Astrocyte of the spinal cord (primary cell): ENCODE results near the gene PALLD.

Experiments used
- DNase-seq: peaks from one replicate; pipeline ENCODE4 v3.0.0; 2011; ENCODE audit warnings: low read depth, low spot score
- H3K4me3 ChIP-seq: 2 replicates; pipeline ENCODE4 v1.5.1; 2011; ENCODE audit warnings: low read depth, mild to moderate bottlenecking, low read length, moderate library complexity
- in situ Hi-C: cut with HindIII; loops from 2 replicates; pipeline ENCODE4 v1.10.0; 2017; ENCODE audit warnings: low sequenced_read_pairs
- TF ChIP-seq, protein P1 (sequence below): IDR thresholded peaks from 2 replicates; pipeline ENCODE4 v1.5.1; 2012; ENCODE audit warnings: low read depth, mild to moderate bottlenecking, low read length, inconsistent platforms

The PALLD gene

DNA sequence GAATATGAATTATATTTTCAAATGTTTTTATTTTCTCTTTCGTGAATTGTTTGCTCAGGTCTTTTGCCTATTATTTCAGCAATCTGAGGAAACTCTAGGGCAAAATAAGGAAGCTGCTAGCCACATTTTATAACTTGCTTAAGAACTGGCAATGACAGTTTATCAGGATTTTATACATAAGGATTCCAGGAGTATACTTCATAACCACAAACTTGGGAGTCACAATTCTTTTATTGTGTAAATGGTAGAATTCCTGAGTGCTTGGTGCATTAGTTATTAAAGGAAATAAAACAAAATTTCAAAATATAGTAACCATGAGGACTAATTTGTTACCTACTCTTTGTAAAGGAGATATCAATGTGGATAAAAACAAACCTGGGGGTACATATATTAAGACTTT, 54.4 kb downstream of the PALLD start:
- in situ Hi-C loops = no loop called here
- H3K4me3 ChIP-seq = no peak overlapping the region
- TF ChIP-seq, protein P1, sequence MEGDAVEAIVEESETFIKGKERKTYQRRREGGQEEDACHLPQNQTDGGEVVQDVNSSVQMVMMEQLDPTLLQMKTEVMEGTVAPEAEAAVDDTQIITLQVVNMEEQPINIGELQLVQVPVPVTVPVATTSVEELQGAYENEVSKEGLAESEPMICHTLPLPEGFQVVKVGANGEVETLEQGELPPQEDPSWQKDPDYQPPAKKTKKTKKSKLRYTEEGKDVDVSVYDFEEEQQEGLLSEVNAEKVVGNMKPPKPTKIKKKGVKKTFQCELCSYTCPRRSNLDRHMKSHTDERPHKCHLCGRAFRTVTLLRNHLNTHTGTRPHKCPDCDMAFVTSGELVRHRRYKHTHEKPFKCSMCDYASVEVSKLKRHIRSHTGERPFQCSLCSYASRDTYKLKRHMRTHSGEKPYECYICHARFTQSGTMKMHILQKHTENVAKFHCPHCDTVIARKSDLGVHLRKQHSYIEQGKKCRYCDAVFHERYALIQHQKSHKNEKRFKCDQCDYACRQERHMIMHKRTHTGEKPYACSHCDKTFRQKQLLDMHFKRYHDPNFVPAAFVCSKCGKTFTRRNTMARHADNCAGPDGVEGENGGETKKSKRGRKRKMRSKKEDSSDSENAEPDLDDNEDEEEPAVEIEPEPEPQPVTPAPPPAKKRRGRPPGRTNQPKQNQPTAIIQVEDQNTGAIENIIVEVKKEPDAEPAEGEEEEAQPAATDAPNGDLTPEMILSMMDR = no peak
- peak; percentile 85 for DNase-seq

DNA sequence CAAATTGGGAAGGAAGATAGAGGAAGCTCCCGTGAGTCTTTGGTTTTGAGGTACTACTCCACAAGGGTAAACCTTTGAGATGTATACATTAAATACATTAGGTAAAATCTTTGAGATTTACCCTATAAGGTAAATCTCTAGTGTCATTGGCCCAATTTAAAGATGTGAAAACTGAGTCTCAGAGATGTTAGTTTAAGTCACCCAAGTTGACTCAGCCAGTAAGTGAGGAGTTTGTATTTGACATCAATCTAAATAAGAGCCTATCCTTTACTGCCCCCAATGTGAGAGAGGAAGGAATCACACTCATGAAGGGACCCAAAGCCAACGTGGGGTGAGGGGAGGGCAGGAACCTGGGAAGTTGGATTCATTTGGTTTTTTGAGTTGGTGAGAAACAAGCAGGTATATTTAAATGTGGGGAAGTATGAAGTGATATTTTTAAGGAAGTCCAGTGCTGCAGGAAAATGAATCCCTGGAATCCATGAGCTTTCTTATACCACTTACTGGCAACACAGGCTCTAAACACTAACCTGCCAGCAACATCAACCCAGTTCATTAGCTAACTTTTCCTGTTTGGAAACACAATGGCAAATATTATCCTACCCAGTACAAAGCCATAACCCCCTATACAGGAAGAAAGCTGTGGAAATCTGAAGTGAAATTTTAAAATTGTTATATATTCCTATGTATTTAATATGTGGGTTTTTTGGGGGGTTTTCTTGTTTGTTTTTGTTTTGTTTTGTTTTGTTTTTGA, 55.3 kb downstream of the PALLD start:
- no peak for DNase-seq
- no peak overlapping the region for H3K4me3 ChIP-seq
- TF ChIP-seq, protein P1 = no peak
- in situ Hi-C loops = no loop called here

DNA sequence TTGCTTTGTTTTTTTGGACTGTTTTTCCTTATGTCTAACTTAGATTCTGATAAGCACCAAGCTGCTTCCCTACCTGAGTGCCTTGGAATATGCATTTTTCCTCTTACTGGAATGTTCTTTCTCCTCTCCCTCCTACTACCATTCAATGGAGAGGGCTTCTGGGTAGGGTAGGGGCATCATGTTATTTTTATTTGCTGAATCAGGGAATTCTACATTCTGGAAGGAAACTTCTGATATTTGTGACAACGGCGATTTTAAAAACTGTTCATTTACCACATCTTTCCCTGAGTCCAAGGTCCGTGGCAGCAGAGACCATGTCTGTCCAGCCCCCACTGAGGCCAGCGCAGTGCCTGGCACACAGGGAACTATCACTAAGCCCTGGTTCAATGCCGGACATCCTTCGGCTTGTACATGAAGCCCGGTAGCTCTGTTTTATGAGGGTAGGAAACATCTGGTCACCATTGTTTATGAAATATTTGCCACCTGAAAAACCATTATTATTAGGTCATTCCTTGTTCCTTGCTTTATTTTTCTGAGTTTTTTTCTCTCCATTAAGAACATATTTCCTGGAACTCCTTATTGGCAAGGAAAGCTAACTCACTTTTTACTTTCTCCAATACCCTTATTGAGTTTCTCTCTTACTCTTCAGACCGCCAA, 57.0 kb downstream of the PALLD start:
- TF ChIP-seq, protein P1 = no peak
- in situ Hi-C loops = no loop called here
- no peak for DNase-seq
- no peak overlapping the region for H3K4me3 ChIP-seq

DNA sequence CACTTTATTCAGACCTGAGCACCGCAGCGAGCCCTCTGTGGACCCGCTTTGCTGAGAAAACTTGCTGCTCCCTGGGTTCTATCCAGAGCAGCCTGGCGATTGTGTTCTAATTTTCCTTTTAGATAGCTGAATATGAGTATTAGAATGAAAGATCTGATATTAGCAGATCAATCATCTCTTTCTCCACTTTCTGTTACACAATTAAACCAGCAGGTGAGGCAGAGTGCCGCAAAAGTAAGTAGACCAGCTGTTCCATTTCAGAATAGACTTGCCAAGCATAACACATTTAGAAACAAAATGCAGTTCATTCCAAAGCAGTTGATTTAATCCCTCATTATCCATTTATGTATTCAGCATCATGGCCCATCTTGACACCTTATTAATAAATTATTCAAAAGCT, 58.6 kb downstream of the PALLD start:
- H3K4me3 ChIP-seq = no peak overlapping the region
- in situ Hi-C loops = no loop called here
- no peak for DNase-seq
- TF ChIP-seq, protein P1 = no peak

DNA sequence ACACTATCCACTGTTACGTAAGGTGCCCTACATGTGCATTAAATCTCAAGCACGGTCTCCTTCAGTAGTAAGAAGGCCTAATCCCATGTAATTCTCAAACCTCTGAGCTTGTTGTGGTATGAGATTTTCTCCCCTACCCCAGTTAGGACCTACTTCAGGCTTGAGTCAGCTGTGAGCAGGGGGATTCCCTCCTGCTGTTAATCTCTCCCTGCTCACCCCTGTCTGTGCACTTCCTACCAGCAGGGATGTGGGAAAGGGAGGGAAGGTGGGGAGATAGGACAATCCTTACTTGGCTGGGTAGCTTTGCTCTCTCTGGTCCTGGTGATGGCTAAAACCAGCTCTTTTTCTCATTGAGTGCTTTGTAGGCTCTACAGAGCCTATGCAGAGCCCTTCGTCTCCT, 60.8 kb downstream of the PALLD start:
- DNase-seq = no peak
- TF ChIP-seq, protein P1 = no peak
- no peak overlapping the region for H3K4me3 ChIP-seq
- in situ Hi-C loops = no loop called here

DNA sequence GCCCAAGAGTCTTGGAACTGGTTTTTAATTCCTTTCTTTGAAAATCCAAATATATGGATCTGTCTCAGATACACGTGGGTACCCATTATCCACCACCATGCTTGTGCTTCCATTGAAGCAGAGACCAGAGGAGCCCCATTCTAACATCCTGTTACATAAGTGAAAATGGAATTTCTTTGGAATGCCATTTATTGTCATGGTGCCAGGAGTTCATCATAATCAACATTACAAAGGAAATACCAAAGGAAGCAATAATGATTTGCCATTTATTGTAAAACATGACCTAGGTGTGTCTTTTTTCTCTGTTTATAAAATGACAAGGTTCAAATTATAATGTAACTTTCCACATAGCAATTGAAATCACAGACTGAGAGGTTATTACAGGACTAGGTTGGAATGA, 61.7 kb downstream of the PALLD start:
- H3K4me3 ChIP-seq = no peak overlapping the region
- in situ Hi-C loops = no loop called here

More for the DNA sequence above, 61.7 kb downstream of the PALLD start:
- TF ChIP-seq, protein P1 = no peak
- peak; percentile 55 for DNase-seq
